HG03469 (cell line): Measurements from ENCODE around the gene PSMB4.
"Not testable (repeated sequence)": the region's sequence is repeated elsewhere in the genome, so short reads cannot be mapped to it uniquely, and the experiment has no call there.

Experiments
- ATAC-seq: cut with Tn5 transposase; IDR thresholded peaks from one replicate; pipeline ENCODE4 v1.9.1; 2021; ENCODE audit warnings: mild to moderate bottlenecking, moderate library complexity, moderate number of reproducible peaks; ENCODE audit not compliant: unreplicated experiment

PSMB4 gene

DNA sequence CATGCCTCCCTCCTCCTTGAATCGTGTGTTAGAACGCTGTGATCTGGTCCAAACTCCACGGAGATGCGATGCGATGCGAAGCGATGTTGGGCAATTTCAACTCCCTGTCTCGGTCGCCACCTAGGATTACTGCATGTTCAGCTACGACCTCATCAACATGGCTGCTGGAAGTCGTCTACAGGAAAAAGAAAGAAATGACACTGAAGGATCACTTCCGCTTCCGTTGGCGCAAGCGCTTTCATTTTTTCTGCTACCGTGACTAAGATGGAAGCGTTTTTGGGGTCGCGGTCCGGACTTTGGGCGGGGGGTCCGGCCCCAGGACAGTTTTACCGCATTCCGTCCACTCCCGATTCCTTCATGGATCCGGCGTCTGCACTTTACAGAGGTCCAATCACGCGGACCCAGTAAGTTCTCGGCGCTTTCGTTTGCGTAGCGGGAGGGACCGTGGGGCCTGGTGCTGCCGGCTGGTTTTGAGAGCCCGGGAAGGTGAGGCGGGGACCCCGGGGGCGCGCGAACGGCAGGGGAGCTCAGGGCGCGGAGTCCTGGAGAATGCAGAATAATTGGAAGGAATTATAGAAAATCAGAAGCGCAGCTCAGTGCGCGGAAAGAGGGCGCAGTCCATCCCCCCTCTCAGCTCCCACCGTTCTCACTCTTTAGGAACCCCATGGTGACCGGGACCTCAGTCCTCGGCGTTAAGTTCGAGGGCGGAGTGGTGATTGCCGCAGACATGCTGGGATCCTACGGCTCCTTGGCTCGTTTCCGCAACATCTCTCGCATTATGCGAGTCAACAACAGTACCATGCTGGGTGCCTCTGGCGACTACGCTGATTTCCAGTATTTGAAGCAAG lies at the start of gene PSMB4:
TSS of gene PSMB4 (plus strand) at position 250 of the 848 bp plus-strand sequence. CDS start at position 265, 15 bp downstream.
- no peak for ATAC-seq

- not testable (repeated sequence) for ATAC-seq
These were observed 49.0 kb upstream of the PSMB4 start for GRCh38 chr1:151350323-151350722.

DNA sequence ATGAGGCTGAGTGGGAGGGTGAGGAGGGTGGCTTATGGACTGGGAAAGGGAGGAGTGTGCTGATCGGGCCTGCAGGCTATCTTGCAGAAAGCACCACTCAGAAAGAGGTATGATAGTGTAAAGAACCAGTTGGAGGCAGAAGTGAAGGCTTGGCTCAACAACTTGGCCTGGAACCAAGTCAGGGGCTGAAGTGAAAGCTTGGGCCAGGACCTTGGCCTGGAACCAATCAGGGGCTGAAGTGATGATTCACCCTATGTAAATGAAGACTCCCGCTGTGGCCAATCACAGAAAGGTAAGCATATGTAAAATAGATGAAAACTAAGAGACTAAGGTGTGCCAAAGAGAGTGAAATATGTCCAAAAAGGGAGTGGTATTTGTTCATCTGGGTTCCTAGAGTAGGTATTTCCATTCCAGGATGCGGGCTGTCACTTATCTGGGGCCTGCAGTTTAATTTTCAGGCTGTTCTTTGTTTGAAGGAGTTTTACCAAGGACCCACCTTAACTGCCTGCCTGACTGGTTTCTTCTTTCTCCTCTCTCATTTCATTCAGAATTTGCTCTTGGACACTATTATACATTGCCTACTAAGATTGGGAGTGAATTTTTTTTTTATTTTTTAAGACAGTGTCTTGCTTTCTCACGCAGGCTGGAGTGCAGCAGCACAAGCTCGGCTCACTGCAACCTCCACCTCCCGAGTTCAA lies 47.2 kb upstream of the PSMB4 start:
- no peak for ATAC-seq

DNA sequence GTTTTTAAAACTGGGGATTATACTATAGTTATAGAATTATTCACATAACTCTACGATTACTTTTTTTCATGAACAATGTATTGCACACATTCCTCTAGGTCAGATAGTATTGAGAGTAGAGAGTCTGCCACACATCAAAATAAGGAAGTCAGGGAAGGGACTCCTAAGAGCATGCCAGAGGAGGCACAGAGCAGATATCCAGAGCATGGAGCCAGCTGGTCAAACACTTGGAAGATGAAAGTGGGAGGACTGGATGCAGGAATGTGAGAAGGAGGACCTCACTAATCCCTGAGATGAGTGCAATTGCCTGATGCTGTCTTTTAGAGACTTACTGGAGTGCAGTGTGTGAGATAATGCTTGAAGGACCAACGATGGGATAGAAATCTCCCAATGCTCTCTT lies 42.7 kb upstream of the PSMB4 start:
- ATAC-seq, result no peak

- ATAC-seq, result no peak
These were observed 37.5 kb upstream of the PSMB4 start for GRCh38 chr1:151361883-151362282.

DNA sequence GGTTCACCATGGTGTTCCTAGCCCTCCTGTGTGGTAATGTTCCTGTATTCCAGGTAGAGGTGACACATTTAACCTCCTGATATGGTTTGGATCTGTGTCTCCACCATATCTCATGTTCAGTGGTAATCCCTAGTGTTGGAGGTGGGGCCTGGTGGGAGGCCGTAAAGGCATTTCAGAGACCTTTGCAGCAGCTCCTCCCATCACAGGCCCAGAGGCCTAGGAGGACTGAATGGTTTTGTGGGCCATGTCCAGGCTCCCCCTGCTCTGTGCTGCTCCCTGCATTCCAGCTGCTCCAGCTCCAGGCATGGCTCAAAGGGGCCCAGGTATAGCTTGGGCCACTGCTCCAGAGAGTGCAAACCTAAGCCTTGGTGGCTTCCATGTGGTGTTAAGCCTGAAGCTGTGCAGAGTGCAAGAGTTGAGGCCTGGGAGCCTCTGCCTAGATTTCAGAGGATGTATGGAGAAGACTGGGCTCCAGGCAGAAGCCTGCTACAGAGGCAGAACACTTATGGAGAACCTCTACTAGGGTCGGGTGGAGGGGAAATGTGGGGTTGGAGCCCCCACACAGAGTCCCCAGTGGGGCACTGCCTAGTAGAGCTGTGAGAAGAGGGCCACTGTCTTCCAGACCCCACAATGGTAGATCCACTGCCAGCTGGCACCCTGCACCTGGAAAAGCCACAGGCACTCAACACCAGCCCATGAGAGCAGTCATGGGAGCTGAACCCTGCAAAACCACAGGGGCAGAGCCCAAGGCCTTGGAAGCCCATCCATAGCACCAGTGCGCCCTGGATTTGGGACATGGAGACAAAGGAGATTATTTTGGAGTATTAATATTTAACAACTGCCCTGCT lies 36.8 kb upstream of the PSMB4 start:
- ATAC-seq, result no peak

- ATAC-seq, result no peak
These were observed 34.4 kb upstream of the PSMB4 start for GRCh38 chr1:151364996-151365395.

DNA sequence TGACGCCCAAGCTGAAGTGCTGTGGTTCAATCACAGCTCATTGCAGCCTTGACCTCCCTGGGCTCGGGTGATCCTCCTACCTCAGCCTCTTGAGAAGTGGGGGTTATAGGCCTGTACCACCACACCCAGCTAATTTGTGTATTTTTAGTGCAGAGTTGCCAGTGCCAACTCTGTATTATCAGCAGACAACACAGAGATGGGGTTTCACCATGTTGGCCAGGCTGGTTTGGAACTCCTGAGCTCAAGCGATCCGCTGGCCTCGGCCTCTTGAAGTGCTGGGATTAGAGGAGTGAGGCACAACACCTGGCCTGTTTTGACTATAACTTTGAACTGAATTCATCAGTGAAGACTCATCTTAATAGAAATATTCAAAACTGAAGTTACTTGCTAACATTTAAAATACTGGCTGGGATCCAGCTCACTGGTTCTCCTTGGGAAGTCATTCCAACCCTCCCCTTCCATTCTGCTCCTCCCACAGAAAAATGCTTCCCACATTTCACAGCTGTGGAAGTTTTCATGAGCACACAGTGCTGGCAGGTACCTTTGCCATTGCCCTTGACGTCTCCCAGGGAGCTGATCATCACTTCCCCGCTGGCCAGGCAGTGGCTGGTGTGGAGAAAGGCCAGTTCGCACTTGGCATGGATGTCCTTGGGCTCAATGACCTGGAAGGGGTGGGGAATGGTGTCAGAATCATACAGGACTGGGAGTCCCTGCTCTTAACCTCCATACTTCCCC lies 31.5 kb upstream of the PSMB4 start:
- ATAC-seq, result no peak

- no peak for ATAC-seq
These were observed 30.7 kb upstream of the PSMB4 start for GRCh38 chr1:151368393-151369301.

- no peak for ATAC-seq
These were observed 30.1 kb upstream of the PSMB4 start for GRCh38 chr1:151369302-151369610.

DNA sequence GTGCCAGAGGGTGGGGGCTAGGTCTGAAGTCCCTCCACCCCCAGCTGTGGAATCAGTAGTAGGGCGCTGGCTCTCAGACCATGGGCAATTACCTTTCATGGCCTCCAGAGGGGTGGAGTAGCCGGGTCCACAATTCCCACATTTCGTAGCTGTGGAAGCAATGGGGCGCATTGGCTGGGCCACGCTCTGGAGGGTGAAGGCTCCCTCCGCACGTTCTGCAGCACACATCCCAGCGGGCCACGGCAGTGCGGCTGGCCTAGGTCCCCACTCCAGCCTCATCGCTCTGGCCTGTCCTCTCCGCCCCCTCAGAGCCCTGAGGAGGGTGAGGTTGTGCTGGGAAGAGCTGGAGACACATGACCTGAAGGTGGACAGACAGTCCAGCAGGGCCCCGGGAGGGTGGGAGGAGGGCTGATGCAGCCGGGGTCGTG lies 29.7 kb upstream of the PSMB4 start:
- ATAC-seq, result no peak

DNA sequence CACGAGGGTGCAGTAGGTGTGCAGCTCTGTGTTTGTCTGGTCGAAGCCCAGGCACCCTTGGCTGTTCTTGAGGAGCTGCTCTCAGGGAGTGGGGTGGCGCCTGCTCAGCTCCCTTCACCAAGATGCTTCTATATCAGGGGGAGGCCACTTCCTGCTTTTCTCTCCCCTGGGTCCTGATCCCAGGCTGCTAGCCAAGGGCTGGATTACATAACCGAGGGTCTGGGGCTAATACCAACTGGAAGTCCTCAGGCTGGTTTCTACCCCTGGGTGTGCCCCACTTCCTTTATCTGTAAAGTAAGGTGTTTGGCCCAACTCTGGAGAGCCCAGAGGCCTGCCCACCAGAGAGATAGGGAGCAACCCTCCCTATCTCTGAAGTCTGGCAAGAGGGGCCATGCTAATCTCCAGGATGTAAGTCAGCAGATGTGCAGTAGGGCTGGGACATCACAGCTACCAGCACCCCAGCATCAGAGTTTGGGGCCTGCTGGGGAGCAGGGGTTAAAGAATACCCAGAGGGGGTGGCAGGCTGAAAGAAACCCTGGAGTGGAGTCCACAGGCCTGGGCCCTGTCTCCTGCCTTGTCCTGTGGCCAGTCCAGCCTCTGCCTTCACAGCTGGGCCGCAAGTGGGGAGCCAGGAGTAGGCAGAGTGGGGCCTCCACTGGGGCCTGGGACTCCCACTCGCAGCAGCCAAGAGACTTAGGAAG lies 29.0 kb upstream of the PSMB4 start:
- no peak for ATAC-seq

DNA sequence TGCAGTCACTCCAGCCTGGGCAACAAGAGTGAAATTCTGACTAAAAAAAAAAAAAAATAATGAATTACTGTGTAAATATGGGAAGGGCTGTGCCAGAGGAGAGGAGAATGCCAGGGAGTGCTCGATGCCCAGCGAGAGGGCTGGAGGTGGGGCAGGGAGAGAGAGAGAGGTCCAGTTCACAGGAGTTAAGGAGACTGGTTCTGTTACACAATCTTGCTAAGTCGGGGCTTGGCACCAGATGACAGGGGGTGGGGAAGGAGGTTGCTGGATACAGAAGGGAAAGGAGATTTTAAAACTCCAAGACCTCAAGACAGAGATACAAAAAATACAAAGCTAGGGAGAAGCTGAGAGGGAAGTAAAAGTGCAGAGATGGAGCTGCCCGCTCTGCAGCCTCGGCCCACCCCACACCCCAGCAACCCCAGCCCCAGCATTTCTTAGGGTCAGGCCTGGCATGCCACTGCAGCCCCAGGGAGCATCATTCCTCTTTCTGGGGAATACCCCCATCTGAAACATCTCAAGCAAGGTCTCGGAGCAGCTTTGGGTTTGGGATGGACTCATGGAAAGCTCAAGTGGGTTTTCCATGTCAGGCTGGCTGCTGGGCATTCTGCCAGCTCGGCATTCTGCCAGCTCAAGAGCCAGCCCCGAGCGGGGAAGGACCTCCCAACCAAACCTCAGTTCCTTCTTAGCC lies 27.9 kb upstream of the PSMB4 start:
- no peak for ATAC-seq

DNA sequence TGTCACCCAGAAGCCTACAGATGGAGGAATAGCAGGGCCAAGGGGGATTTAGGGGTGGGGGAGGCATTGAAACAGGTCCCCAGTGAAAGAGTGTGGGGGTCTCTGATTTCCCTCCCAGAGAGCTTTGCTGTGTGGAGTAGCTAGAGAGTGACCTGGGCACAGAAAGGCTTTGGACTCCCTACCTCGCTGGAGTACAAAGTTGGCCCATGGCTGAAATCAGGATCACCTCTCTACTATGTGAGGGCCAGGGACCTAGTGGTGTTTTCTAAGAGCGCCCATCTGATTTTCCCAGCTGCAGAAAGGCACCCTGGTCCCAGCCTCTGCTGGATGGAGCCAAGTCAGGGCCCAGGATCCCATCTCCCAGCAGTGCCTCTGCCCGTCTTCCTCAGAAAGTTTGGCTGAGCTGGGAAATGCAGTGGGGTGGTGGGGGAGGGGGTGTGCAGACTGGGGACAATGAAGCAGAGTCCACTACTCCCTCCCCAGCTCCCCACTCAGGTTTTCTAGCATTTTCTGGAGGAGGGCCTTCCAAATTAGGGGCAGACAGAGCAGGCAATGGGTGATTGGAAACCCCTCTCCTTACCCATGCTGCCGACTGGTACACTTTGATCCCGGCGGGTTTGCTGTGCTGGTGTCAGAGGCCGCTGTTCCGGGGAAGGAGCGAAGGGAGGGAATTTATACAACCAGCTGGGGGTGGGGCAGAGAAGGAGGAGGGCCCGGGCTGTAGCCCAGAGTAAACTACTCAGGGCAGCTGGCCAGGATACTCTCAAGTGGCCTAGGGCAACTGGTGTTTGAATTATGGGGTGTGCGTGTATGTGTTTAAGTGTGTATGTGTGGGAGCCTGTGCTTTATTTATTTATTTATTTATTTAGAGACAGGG lies 27.1 kb upstream of the PSMB4 start, which contains the start of gene SELENBP1:
TSS of gene SELENBP1 (minus strand) at position 648 of the 877 bp plus-strand sequence. CDS start at position 584, 64 bp downstream.
- ATAC-seq, result no peak

DNA sequence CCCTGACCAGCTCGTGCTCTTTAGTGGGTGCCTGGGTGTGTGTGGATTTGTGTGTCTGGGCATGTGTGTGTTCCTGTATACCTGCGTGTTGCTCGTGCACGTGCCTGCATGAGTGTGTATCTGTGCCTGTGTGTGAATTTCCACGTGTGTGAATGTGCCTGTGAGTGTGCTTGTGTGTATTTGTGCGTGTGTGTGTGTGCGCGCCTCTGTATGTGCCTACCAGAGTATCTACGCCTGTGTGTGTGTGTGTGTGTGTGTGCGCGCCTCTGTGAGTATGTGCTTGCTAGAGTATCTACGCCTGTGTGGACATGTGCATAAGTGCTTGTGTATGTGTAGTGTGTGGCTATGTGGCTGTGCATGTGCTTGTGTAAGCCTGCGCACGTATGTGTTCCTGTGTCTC lies 26.2 kb upstream of the PSMB4 start:
- no peak for ATAC-seq

DNA sequence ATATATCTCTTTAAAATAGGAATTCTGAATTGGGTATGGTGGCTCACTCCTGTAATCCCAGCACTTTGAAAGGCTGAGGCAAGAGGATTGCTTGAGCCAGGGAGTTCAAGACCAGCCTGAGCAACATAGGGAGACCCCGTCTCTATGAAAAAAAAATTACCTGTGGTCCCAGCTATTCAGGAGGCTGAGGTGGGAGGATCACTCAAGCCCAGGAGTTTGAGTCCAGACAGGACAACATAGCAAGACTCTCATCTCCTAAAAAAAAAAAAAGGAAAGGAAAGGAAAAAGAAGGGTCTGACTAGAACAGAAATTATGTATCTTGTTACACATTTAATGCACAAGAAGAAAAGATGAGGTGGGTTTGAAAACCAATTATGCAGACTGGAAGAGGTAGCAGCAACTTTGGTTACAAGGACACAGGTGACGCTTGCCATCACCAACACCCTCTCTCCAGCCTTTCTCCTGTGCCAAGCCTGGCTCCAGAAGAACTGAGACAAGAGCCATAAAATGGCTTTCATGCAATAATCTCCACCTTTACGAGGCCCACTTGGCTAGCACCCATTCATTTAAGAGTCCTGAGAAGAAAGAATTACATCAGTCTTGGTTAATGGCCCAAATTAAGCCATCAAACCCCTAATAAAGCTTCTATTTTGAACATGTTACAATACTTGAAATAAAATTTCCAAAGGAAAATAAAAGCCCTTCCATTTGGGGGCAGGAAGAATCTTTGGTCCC lies 22.1 kb upstream of the PSMB4 start:
- no peak for ATAC-seq

DNA sequence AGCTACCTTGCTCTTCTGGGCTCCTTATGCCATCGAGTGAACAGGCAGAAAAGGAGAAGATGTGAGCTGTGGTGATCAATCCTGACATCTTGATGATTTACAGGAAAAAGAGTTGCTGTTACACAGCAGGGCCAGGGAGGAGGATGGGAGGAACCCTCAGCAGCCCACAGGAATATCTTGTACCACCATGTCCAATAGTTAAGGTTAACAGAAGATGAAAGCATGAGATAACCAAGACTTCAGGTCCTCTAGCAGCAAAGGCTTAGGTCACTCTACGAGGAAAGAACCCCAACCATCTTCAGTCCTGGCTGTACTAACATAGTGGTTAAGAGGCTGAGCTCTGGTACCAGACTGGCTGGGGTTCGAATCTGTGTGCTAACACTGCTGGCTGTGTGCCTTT lies 14.8 kb upstream of the PSMB4 start:
- no peak for ATAC-seq
